Measurements from ENCODE around the gene DNTTIP2. TPM values are rescaled to one million over a fixed set of nuclear protein-coding genes. Genes with fewer than 3 reads are reported as not detected.
"Not testable (repeated sequence)": the region's sequence is repeated elsewhere in the genome, so short reads cannot be mapped to it uniquely, and the experiment has no call there.

Gene DNTTIP2
- total RNA-seq, 1 donor from 2014 or later = 32.7 TPM

- no peak for DNase-seq (ENCODE audit: low spot score)
Observed at GRCh38 chr1:93877529-93877928, 1.5 kb downstream of the DNTTIP2 start.

GRCh38 chr1:93876244-93876643 lies 2.8 kb downstream of the DNTTIP2 start:
- no peak for DNase-seq (ENCODE audit: low spot score)

DNA sequence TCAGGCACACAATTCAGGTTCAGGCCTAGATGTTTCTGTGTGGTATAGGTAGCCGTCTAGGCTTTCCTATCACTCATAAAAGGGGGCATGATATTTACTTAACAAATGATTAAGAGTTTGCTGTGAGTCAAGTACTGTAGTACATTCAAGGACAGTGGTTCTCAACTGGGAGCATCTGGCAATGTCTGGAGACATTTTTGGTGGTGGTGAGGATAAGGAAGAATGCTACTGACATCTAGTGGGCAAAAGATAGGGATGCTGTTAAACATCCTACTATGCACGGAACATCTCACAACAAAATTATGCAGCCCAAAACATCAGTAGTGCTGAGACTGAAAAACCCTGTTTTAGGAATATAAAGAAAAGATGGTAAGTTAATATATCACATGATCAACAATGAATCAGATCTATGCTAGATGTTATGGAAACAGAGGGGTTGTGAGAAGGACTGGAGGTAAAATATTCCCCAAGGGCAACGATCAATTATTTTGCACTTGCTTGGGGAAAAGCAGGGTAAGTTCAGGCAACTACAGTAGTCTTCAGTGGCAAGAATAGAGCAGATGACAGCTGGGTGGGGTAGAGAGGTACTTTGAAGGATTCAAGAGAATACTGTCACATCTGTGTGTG lies 4.9 kb downstream of the DNTTIP2 start:
- DNase-seq (ENCODE audit: low spot score) = no peak

DNA sequence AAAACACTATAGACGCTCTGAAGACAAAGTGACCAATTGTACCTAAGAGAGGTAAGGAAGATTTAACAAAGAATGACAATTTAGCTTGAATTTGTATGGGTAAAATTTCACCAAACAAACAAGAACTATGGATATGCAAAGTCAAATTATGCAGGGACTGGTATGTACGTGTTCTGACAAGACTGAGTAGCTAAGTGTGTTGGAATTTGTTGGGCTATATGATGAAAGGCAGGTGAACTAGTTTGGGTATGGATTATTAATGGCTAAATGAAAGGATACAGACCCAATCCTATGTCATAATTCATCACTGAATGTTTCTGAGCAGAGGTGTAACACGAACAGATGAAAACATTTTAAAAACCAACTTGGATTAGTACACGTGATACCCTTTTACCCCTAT lies 7.6 kb downstream of the DNTTIP2 start:
- no peak for DNase-seq (ENCODE audit: low spot score)

- no peak for DNase-seq (ENCODE audit: low spot score)
Observed at GRCh38 chr1:93869653-93870052, 9.4 kb downstream of the DNTTIP2 start.

DNA sequence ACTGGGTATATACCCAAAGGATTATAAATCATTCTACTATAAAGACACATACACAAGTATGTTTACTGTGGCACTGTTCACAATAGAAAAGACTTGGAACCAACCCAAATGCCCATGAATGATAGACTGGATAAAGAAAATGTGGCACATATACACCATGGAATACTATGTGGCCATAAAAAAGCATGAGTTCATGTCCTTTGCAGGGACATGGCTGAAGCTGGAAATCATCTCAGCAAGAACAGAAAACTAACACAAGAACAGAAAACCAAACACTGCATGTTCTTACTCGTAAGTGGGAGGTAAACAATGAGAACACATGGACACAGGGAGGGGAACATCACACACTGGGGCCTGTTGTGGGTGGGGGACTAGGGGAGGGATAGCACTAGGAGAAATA lies 10.5 kb downstream of the DNTTIP2 start:
- DNase-seq (ENCODE audit: low spot score) = not testable (repeated sequence)

DNA sequence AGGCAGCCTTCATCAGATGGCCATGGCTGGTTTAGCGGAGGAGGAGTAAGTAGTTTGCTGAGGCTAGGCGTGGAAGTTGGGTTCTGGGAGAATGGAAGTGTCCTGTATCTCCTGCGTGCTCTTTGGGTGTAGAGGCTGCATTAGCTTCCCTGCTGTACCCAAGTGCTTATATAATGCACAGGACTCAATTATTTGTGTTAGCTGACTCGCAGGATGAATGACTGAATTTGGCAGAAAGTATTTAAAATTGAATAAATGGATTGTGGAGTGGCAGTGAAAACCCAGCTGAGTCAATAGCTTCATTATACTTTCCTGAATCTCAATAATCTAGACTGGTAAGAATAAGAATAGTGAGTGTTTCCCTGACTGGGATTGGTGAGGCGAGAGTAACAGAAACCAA lies 13.8 kb downstream of the DNTTIP2 start:
- DNase-seq (ENCODE audit: low spot score) = no peak

DNA sequence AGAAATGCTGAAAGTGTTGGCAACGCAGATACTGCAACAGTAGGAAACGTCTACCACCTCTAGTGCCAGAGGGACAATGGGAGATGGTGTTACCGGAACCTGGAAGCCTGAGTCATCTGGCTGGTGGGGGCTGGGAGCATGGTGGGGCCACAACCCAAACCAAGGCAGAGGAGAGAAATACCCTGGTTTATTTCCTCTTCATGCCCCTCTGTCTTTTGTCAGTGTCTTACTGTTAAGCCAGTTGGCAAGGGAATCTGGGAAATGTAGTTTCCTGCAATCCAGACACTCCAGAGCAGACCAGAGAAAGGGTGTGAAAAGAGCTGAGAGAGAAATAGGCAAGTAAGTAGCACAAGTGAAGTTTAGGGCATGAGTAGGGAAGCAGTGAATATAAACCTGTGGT lies 14.8 kb downstream of the DNTTIP2 start:
- DNase-seq (ENCODE audit: low spot score) = no peak

- DNase-seq (ENCODE audit: low spot score) = not testable (repeated sequence)
Observed at GRCh38 chr1:93857653-93858052, 21.4 kb downstream of the DNTTIP2 start.

- not testable (repeated sequence) for DNase-seq (ENCODE audit: low spot score)
Observed at GRCh38 chr1:93855983-93856382, 23.0 kb downstream of the DNTTIP2 start.

GRCh38 chr1:93853940-93854339 lies 25.1 kb downstream of the DNTTIP2 start:
- no peak for DNase-seq (ENCODE audit: low spot score)

DNA sequence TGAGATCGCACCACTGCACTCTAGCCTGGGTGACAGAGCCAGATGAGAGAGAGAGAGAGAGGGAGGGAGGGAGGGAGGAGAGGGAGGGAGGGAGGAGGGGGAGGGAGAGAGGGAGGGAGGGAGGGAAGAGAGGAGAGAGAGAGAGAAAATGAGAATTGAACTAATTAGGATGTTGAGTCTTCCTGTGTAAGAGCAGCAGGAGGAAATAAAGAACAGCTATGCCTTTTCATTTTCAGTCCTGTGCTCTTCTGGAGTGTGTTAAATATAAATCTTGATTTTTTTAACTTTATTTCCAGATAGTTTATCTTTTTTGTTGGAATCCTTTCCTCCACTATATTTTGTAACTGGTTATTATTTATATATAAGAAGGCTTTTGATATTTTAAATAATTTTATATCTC lies 27.1 kb downstream of the DNTTIP2 start:
- no peak for DNase-seq (ENCODE audit: low spot score)

- no peak for DNase-seq (ENCODE audit: low spot score)
Observed at GRCh38 chr1:93851327-93851712, 27.7 kb downstream of the DNTTIP2 start.

GRCh38 chr1:93850687-93851326 lies 28.2 kb downstream of the DNTTIP2 start:
- peak; percentile 70 for DNase-seq (ENCODE audit: low spot score)

GRCh38 chr1:93848350-93848883 lies 30.6 kb downstream of the DNTTIP2 start:
- no peak for DNase-seq (ENCODE audit: low spot score)

- DNase-seq (ENCODE audit: low spot score) = peak; percentile 59
Observed at GRCh38 chr1:93847811-93848288, 31.2 kb downstream of the DNTTIP2 start.

DNA sequence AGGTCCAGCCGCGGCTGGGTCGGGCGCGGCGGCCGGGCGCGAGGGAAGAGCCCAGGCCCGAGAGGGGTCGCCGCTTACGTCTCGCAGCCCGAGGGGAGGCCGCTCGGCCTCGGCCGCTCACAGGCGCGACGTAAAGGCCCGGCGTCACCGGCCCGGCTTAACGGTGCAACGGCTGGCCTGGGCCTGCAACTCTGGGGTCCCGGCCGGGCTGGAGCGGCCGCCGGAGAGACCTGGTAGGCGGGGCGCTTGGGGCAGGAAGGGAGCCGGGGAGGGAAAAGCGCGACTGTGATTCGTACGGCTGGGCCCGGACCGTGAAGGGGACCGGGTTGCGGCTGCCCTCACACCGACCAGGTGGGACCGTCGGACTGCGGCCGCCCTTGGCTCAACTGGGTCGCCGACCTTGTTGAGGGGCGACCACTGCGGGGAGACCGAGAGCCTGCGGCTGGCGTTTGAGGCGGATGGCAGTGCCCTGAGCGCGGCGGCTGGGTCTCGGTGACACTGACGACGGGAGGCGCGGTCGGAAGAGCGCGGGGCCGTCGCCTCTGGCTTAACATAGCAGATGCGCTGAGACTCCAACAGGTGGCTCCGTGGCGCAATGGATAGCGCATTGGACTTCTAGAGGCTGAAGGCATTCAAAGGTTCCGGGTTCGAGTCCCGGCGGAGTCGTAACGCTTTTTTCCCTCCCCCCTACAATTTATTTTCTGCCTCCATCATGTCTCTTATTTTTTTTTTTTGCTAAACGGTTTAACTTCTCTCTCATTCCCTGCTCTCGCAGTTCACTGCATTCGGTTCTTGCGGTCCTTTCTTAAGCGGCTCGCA lies 31.8 kb downstream of the DNTTIP2 start:
- peak; percentile 92 for DNase-seq (ENCODE audit: low spot score)

DNA sequence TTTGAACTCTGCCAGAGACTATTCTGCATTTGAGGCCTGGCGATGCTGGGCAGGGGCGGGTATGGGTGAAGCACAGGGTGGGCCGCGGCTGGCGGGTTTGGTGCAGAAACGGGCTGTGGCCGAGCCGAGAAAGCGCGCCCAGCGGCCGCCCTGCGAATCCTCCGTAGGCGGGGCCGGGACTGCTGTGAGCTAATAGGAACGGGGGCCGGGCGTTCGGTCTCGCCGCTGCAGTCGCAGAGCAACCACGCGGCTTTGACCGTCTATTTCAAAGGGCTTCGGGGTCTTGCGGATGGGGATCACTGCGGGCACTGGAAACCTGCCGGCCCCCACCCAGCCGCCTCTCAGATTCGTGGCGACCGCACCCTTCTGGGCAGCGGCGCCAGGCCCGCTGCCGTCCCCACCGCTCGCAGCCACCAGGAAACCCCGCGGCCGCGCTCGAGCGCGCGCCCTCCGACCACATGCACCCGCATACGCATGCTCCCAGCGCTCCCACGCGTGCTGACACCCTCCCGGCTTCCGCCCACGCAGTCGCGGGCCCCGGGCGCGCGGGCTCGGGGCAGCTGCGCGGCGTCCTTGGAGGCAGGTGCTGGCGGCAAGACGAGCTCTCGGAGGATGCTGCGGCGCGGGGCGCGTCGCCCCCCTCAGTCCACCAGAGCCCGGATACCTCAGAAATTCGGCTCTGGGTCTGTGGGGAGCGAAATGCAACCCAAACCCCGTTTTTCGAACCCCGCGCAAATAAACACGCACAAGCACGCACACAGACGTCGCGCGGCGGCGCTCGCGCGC lies 32.6 kb downstream of the DNTTIP2 start:
- DNase-seq (ENCODE audit: low spot score) = peak; percentile 87

DNA sequence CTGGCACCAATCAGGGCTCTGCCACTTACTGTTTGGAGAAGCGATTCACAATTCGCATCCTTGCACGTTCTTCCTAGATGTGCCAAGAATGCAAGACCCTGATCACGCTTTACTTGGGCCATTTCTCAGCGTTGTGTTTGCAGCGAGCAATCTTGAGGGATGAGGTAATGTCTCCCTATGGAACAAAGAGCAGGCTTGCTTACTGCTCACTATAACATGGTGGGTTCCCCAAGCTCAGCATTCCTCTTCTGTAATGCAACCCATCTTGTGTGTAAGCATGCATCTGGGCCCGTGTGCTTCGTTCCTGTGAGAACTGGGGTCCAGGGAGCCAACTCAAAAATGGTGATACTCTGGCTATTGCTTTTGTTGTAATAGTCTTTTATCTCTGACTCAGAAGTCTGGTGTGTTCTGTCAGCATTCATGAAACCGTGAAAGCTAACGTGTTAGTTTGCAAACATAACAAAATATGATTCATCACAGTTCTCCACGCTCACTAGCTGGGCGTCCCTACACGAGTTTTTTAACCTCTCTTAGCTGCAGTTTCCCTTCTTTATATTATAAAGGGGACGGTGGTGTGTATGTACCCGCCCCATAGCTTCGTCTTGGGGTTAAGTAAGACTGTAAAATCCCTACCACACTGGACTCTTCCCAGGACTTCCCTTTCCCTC lies 33.3 kb downstream of the DNTTIP2 start:
- peak; percentile 24 for DNase-seq (ENCODE audit: low spot score)

DNA sequence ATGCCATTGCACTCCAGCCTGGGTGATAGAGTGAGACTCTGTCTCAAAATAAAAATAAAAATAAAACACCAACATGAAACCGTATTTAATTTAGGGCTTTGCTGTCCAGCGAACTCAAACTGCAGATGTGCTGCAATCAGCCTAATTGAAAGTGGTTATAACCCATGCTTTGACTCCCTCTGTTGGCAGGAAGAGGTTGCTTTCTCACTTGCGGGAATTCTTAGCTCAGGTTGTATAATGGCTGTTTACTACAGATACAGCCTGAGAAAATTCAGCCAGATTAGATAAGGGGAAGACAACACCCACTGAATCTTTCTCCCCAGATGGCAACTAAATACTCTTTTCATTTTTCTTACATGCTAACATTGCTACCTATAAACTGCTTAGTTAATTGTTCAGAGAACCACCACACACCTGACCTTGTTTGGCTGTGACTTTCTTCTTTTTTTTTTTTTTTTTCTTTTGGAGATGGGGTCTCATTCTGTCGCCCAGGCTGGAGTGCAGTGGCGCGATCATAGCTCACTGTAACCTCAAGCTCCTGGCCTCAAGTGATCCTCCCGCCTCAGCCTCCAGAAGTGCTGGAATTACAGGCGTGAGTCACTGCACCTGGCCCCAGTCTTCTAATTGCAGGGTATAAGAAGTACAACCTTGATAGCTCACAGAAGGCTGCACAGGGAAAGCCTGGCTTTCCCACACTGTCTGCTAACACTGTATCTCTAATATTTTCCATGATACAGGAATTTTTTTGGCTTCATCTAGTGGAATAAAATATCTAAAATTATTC lies 34.6 kb downstream of the DNTTIP2 start:
- DNase-seq (ENCODE audit: low spot score) = peak; percentile 66
